HEK293 (cell line): ENCODE results near the gene SET.

Experiments used
- CTCF ChIA-PET: fragments of 350-600 bp; formaldehyde crosslinking; extraction: SDS; loops from one replicate; lab custom pipeline; 2021; ENCODE audit warnings: antibody characterized with exemption; lab: Yijun Ruan, JAX
- POLR2A ChIA-PET: fragments of 300-600 bp; formaldehyde crosslinking; extraction: SDS; loops from one replicate; lab custom pipeline; 2020; ENCODE audit warnings: antibody characterized with exemption, inconsistent platforms; lab: Yijun Ruan, JAX
- H3K27ac ChIP-seq: fragments of 200-500 bp; sonication (Bioruptor generic); 2 replicates; pipeline ENCODE4 v1.5.1; 2014; ENCODE audit warnings: low read depth, low read length, control low read depth, inconsistent platforms; ENCODE audit errors: extremely low read depth
- H3K36me3 ChIP-seq, 2 experiments: fragments of 200-500 bp in 1 of 2; sonication (Bioruptor generic) in 1 of 2; 1 replicate in 1 of 2; 2 replicates in 1 of 2; pipeline ENCODE4 v1.5.1; 2014 to 2017; ENCODE audit warnings: inconsistent platforms in 2 of 2, low read length in 2 of 2; ENCODE audit not compliant: control insufficient read depth in 2 of 2, insufficient read depth in 1 of 2
- H3K4me1 ChIP-seq: fragments of 200-500 bp; sonication (Bioruptor generic); 2 replicates; pipeline ENCODE4 v1.5.1; 2014; ENCODE audit warnings: mild to moderate bottlenecking, low read length, inconsistent platforms; ENCODE audit not compliant: control insufficient read depth, insufficient read depth
- H3K4me3 ChIP-seq: 2 replicates; pipeline ENCODE4 v1.5.1; 2011; ENCODE audit warnings: low read depth, mild to moderate bottlenecking, control low read depth, low read length, moderate library complexity
- H3K9me3 ChIP-seq: fragments of 200-500 bp; sonication (Bioruptor generic); 2 replicates; pipeline ENCODE4 v1.5.1; 2014; ENCODE audit warnings: low read depth, low read length, inconsistent platforms; ENCODE audit not compliant: control insufficient read depth, insufficient read depth
- ATF2 ChIP-seq: fragments of 450-650 bp; formaldehyde crosslinking; IDR thresholded peaks from 2 replicates; pipeline ENCODE4 v1.5.1; 2016; ENCODE audit warnings: missing biosample characterization, missing genetic modification characterization, low read depth
- EGR2 ChIP-seq: fragments of 450-650 bp; formaldehyde crosslinking; IDR thresholded peaks from 2 replicates; pipeline ENCODE4 v1.5.1; 2016; ENCODE audit warnings: low read depth, missing biosample characterization, missing genetic modification characterization
- GLIS1 ChIP-seq: fragments of 450-650 bp; formaldehyde crosslinking; IDR thresholded peaks from 2 replicates; pipeline ENCODE4 v1.5.1; 2016; ENCODE audit warnings: missing biosample characterization, missing genetic modification characterization
- GLIS2 ChIP-seq: fragments of 450-650 bp; formaldehyde crosslinking; IDR thresholded peaks from 2 replicates; pipeline ENCODE4 v1.5.1; 2016; ENCODE audit warnings: missing biosample characterization, missing genetic modification characterization
- KLF10 ChIP-seq: fragments of 450-650 bp; IDR thresholded peaks from 2 replicates; pipeline ENCODE4 v1.5.1; 2018; ENCODE audit warnings: missing biosample characterization, mild to moderate bottlenecking, missing genetic modification characterization
- KLF16 ChIP-seq: fragments of 450-650 bp; formaldehyde crosslinking; IDR thresholded peaks from 2 replicates; pipeline ENCODE4 v1.5.1; 2017; ENCODE audit warnings: missing biosample characterization, missing genetic modification characterization
- PATZ1 ChIP-seq: fragments of 450-650 bp; formaldehyde crosslinking; IDR thresholded peaks from 2 replicates; pipeline ENCODE4 v1.5.1; 2016; ENCODE audit warnings: missing biosample characterization, missing genetic modification characterization
- SP7 ChIP-seq: fragments of 450-650 bp; formaldehyde crosslinking; IDR thresholded peaks from 2 replicates; pipeline ENCODE4 v1.5.1; 2016; ENCODE audit warnings: missing biosample characterization, missing genetic modification characterization
- ZBTB11 ChIP-seq: fragments of 450-650 bp; formaldehyde crosslinking; conservative IDR thresholded peaks from 2 replicates; pipeline ENCODE4 v1.5.1; 2016; ENCODE audit warnings: low read depth, missing biosample characterization, missing genetic modification characterization
- ZBTB17 ChIP-seq: fragments of 450-650 bp; formaldehyde crosslinking; IDR thresholded peaks from 2 replicates; pipeline ENCODE4 v1.5.1; 2016; ENCODE audit warnings: missing biosample characterization, missing genetic modification characterization
- ZBTB7A ChIP-seq: fragments of 450-650 bp; formaldehyde crosslinking; IDR thresholded peaks from 2 replicates; pipeline ENCODE4 v1.5.1; 2016; ENCODE audit warnings: low read depth, missing biosample characterization, missing genetic modification characterization
- ZBTB8A ChIP-seq: fragments of 450-650 bp; formaldehyde crosslinking; IDR thresholded peaks from 2 replicates; pipeline ENCODE4 v1.5.1; 2016; ENCODE audit warnings: missing biosample characterization, missing genetic modification characterization
- ZEB2 ChIP-seq: fragments of 450-650 bp; formaldehyde crosslinking; IDR thresholded peaks from 2 replicates; pipeline ENCODE4 v1.5.1; 2016; ENCODE audit warnings: missing biosample characterization, missing genetic modification characterization
- ZFHX2 ChIP-seq: fragments of 450-650 bp; formaldehyde crosslinking; conservative IDR thresholded peaks from 2 replicates; pipeline ENCODE4 v1.5.1; 2016; ENCODE audit warnings: missing biosample characterization, missing genetic modification characterization
- ZFP3 ChIP-seq: fragments of 450-650 bp; formaldehyde crosslinking; IDR thresholded peaks from 2 replicates; pipeline ENCODE4 v1.5.1; 2016; ENCODE audit warnings: low read depth, missing biosample characterization, missing genetic modification characterization
- ZFP69B ChIP-seq: fragments of 450-650 bp; formaldehyde crosslinking; IDR thresholded peaks from 2 replicates; pipeline ENCODE4 v1.5.1; 2016; ENCODE audit warnings: missing biosample characterization, missing genetic modification characterization
- ZNF140 ChIP-seq: fragments of 450-650 bp; formaldehyde crosslinking; IDR thresholded peaks from 2 replicates; pipeline ENCODE4 v1.5.1; 2016; ENCODE audit warnings: missing biosample characterization, missing genetic modification characterization
- ZNF211 ChIP-seq: fragments of 450-650 bp; formaldehyde crosslinking; IDR thresholded peaks from 2 replicates; pipeline ENCODE4 v1.5.1; 2016; ENCODE audit warnings: low read depth, missing biosample characterization, missing genetic modification characterization
- ZNF221 ChIP-seq: fragments of 450-650 bp; formaldehyde crosslinking; IDR thresholded peaks from 2 replicates; pipeline ENCODE4 v1.5.1; 2017; ENCODE audit warnings: missing biosample characterization, missing genetic modification characterization, borderline replicate concordance
- ZNF239 ChIP-seq: fragments of 450-650 bp; formaldehyde crosslinking; IDR thresholded peaks from 2 replicates; pipeline ENCODE4 v1.5.1; 2016; ENCODE audit warnings: missing biosample characterization, missing genetic modification characterization
- ZNF473 ChIP-seq: fragments of 450-650 bp; formaldehyde crosslinking; IDR thresholded peaks from 2 replicates; pipeline ENCODE4 v1.5.1; 2017; ENCODE audit warnings: missing biosample characterization, missing genetic modification characterization
- ZNF48 ChIP-seq: fragments of 450-650 bp; formaldehyde crosslinking; IDR thresholded peaks from 2 replicates; pipeline ENCODE4 v1.5.1; 2016; ENCODE audit warnings: missing biosample characterization, missing genetic modification characterization
- ZNF571 ChIP-seq: fragments of 450-650 bp; formaldehyde crosslinking; IDR thresholded peaks from 2 replicates; pipeline ENCODE4 v1.5.0; 2017; ENCODE audit warnings: missing biosample characterization, missing genetic modification characterization
- ZNF645 ChIP-seq: fragments of 450-650 bp; formaldehyde crosslinking; IDR thresholded peaks from 2 replicates; pipeline ENCODE4; 2016; ENCODE audit warnings: missing biosample characterization, missing genetic modification characterization
- ZNF664 ChIP-seq: fragments of 450-650 bp; formaldehyde crosslinking; IDR thresholded peaks from 2 replicates; pipeline ENCODE4 v1.5.1; 2016; ENCODE audit warnings: missing biosample characterization, missing genetic modification characterization
- ZNF776 ChIP-seq: fragments of 450-650 bp; formaldehyde crosslinking; IDR thresholded peaks from 2 replicates; pipeline ENCODE4 v1.5.0; 2017; ENCODE audit warnings: missing biosample characterization, missing genetic modification characterization, borderline replicate concordance
- ZNF791 ChIP-seq: fragments of 450-650 bp; formaldehyde crosslinking; IDR thresholded peaks from 2 replicates; pipeline ENCODE4 v1.5.1; 2016; ENCODE audit warnings: missing biosample characterization, missing genetic modification characterization
- ZNF843 ChIP-seq: fragments of 450-650 bp; formaldehyde crosslinking; IDR thresholded peaks from 2 replicates; pipeline ENCODE4 v1.5.1; 2016; ENCODE audit warnings: missing biosample characterization, missing genetic modification characterization
- ZSCAN23 ChIP-seq: fragments of 450-650 bp; formaldehyde crosslinking; IDR thresholded peaks from 2 replicates; pipeline ENCODE4 v1.5.1; 2016; ENCODE audit warnings: missing biosample characterization, missing genetic modification characterization
- ZSCAN30 ChIP-seq: fragments of 450-650 bp; IDR thresholded peaks from 2 replicates; pipeline ENCODE4 v1.5.1; 2018; ENCODE audit warnings: missing biosample characterization, mild to moderate bottlenecking, missing genetic modification characterization, moderate library complexity
- TF ChIP-seq, protein P1 (sequence below): fragments of 450-650 bp; formaldehyde crosslinking; IDR thresholded peaks from 2 replicates; pipeline ENCODE4 v1.5.1; 2016; ENCODE audit warnings: missing biosample characterization, missing genetic modification characterization

Gene SET

GRCh38 chr9:128733256-128733655, 44.2 kb downstream of the SET start:
- H3K4me1 ChIP-seq = no peaks in the 10 kb centered on the region
- peaks cover 0 to 39% of the 10 kb centered on the region in 2 experiments; a peak in 2 of 3 replicates for H3K36me3 ChIP-seq
- H3K27ac ChIP-seq = no peak overlapping the region
- POLR2A ChIA-PET = interaction anchor here (1.0 to 2.1 kb wide), 3 partner anchors 9 to 85 kb away, joined by 3 to 11 read pairs (median 6); partner anchors contain the start of genes ENDOG and ZDHHC12
- CTCF ChIA-PET = interaction anchor here (0.6 to 5.3 kb wide), 38 partner anchors 9 to 1020 kb away, joined by 3 to 41 read pairs (median 5); partner anchors contain the start of genes ENDOG, KYAT1, LRRC8A and PHYHD1
- H3K9me3 ChIP-seq = no peaks in the 10 kb centered on the region
- H3K4me3 ChIP-seq = no peak overlapping the region
- TF ChIP-seq GLIS2 (peak; percentile 73), GLIS1 (tag by site-specific recombination) (peak; percentile 90), PATZ1 (tag by site-specific recombination) (peak; percentile 75), ZNF140 (tag by site-specific recombination) (no peak), ZNF571 (tag by site-specific recombination) (no peak), ZNF664 (tag by site-specific recombination) (no peak), ZNF843 (tag by site-specific recombination) (no peak), ZBTB17 (tag by site-specific recombination) (peak; percentile 75), ZNF48 (tag by site-specific recombination) (no peak), ZFHX2 (no peak), ZFP3 (tag by site-specific recombination) (no peak), EGR2 (tag by site-specific recombination) (no peak), ZNF776 (tag by site-specific recombination) (no peak), ZSCAN23 (tag by site-specific recombination) (no peak), ZEB2 (tag by site-specific recombination) (peak; percentile 67), KLF10 (tag by site-specific recombination) (0 out of 2 replicates have a peak, but pooled peaks have one; percentile 33), ZBTB7A (tag by site-specific recombination) (no peak), ZNF645 (tag by site-specific recombination) (no peak), ZSCAN30 (tag by site-specific recombination) (peak; percentile 100), ZBTB11 (tag by site-specific recombination) (peak; percentile 37; the same call in 1 of the 2 replicates), ZNF211 (tag by site-specific recombination) (no peak), ATF2 (tag by site-specific recombination) (no peak), KLF16 (tag by site-specific recombination) (no peak), ZNF791 (no peak), ZFP69B (0 out of 2 replicates have a peak, but pooled peaks have one; percentile 47), ZNF473 (tag by site-specific recombination) (no peak), ZNF221 (tag by site-specific recombination) (no peak), SP7 (peak; percentile 59; the same call in 1 of the 2 replicates), ZNF239 (no peak), ZBTB8A (0 out of 2 replicates have a peak, but pooled peaks have one; percentile 57)
- TF ChIP-seq, protein P1, sequence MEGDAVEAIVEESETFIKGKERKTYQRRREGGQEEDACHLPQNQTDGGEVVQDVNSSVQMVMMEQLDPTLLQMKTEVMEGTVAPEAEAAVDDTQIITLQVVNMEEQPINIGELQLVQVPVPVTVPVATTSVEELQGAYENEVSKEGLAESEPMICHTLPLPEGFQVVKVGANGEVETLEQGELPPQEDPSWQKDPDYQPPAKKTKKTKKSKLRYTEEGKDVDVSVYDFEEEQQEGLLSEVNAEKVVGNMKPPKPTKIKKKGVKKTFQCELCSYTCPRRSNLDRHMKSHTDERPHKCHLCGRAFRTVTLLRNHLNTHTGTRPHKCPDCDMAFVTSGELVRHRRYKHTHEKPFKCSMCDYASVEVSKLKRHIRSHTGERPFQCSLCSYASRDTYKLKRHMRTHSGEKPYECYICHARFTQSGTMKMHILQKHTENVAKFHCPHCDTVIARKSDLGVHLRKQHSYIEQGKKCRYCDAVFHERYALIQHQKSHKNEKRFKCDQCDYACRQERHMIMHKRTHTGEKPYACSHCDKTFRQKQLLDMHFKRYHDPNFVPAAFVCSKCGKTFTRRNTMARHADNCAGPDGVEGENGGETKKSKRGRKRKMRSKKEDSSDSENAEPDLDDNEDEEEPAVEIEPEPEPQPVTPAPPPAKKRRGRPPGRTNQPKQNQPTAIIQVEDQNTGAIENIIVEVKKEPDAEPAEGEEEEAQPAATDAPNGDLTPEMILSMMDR (tag by site-specific recombination) = peak; percentile 95
